K562 (cell line): ENCODE results near the gene PRR29. TPM values are rescaled to one million over a fixed set of nuclear protein-coding genes. Genes with fewer than 3 reads are reported as not detected.
"Not testable (repeated sequence)": the region's sequence is repeated elsewhere in the genome, so short reads cannot be mapped to it uniquely, and the experiment has no call there.

Source experiments
- ATAC-seq: fragments of 200-7000 bp; cut with Tn5 transposase; 3 replicates; pipeline ENCODE4 v1.9.1; 2020; ENCODE audit warnings: moderate library complexity
- BruUV-seq: library from RNA; stranded (reverse); fragments of 400-500 nt; replicated peaks from 2 replicates; lab custom pipeline; 2021; lab: Mats Ljungman, UMichigan
- CTCF ChIA-PET: fragments of 300-600 bp; formaldehyde crosslinking; extraction: SDS; loops from one replicate; lab custom pipeline; 2021; ENCODE audit warnings: low intra/inter-chr PET ratio; lab: Yijun Ruan, JAX
- POLR2A ChIA-PET: fragments of 300-600, 350-650 bp; sonication (Branson Sonifier 250); formaldehyde crosslinking; extraction: SDS; loops from one replicate; lab custom pipeline; 2021; ENCODE audit warnings: antibody characterized with exemption, inconsistent platforms; lab: Yijun Ruan, JAX
- DNase-seq, 4 experiments: peaks; one replicate each; pipeline versions ENCODE4 v3.0.0 to v3.0.0-alpha.2; 2011 to 2018; ENCODE audit warnings: low spot score in 3 of 4, mixed read lengths in 3 of 4; ENCODE audit errors: extremely low read depth in 1 of 4
- FAIRE-seq: peaks from 2 replicates; lab custom pipeline; 2011; peaks lifted over from hg19 to GRCh38; lab: Jason Lieb, UNC
- H2AFZ ChIP-seq: 2 replicates; pipeline ENCODE4 v1.6.0; 2011; ENCODE audit warnings: low read depth, low read length, control low read depth, inconsistent platforms
- H3K27ac ChIP-seq: fragments of 200-600 bp; 3 replicates; pipeline ENCODE4 v1.8.0; 2011; ENCODE audit warnings: low read depth, mild to moderate bottlenecking, control low read depth, inconsistent platforms, low read length, moderate library complexity, mixed read lengths; ENCODE audit errors: extremely low read depth
- H3K27me3 ChIP-seq, 2 experiments: fragments of 300-600 bp in 1 of 2; 2 replicates in 1 of 2; 3 replicates in 1 of 2; pipeline versions ENCODE4 v1.6.0 to v1.8.0; 2011; ENCODE audit warnings: inconsistent platforms in 2 of 2, low read length in 2 of 2, mild to moderate bottlenecking in 1 of 2, mixed read lengths in 1 of 2, moderate library complexity in 1 of 2; ENCODE audit not compliant: control insufficient read depth in 2 of 2, insufficient read depth in 2 of 2
- H3K36me3 ChIP-seq: fragments of 300-600 bp; 3 replicates; pipeline ENCODE4 v1.8.0; 2011; ENCODE audit warnings: mild to moderate bottlenecking, low read length, inconsistent platforms; ENCODE audit not compliant: control insufficient read depth, insufficient read depth
- H3K4me1 ChIP-seq, 2 experiments: fragments of 200-600 bp in 1 of 2; replicated peaks in 1 of 2; 2 replicates in 1 of 2; 3 replicates in 1 of 2; pipeline versions ENCODE4 v1.5.1 to v1.8.0; 2011; ENCODE audit warnings: inconsistent platforms in 2 of 2, low read length in 2 of 2, mild to moderate bottlenecking in 1 of 2, mixed read lengths in 1 of 2, moderate library complexity in 1 of 2; ENCODE audit not compliant: control insufficient read depth in 2 of 2, insufficient read depth in 2 of 2
- H3K4me2 ChIP-seq: 2 replicates; pipeline ENCODE4 v1.6.1; 2011; ENCODE audit warnings: low read length, control low read depth, inconsistent platforms, mixed read lengths; ENCODE audit not compliant: insufficient read depth
- H3K4me3 ChIP-seq: fragments of 200-600 bp; sonication (generic), shearing (Covaris generic); 2 replicates; pipeline ENCODE4 v1.5.1; 2016; ENCODE audit warnings: control low read depth, inconsistent platforms
- H3K79me2 ChIP-seq: fragments of 200-600 bp; 3 replicates; pipeline ENCODE4 v1.8.0; 2011; ENCODE audit warnings: low read length, inconsistent platforms; ENCODE audit not compliant: control insufficient read depth, insufficient read depth
- H3K9ac ChIP-seq, 2 experiments: 2 replicates each; pipeline versions ENCODE4 v1.6.0 to v1.6.1; 2011; ENCODE audit warnings: low read depth in 2 of 2, low read length in 2 of 2, control low read depth in 1 of 2, inconsistent platforms in 1 of 2, mild to moderate bottlenecking in 1 of 2, mixed read lengths in 1 of 2; ENCODE audit not compliant: insufficient read depth in 1 of 2
- H3K9me1 ChIP-seq: one replicate; pipeline ENCODE4 v1.6.0; 2011; ENCODE audit warnings: inconsistent platforms, mild to moderate bottlenecking, low read length, moderate library complexity; ENCODE audit not compliant: control insufficient read depth, insufficient read depth
- H3K9me3 ChIP-seq: replicated peaks from 2 replicates; pipeline ENCODE4 v1.5.1; 2011; ENCODE audit warnings: low read depth, low read length, inconsistent platforms; ENCODE audit not compliant: control insufficient read depth, insufficient read depth
- H4K20me1 ChIP-seq: replicated peaks from 2 replicates; pipeline ENCODE4 v1.6.1; 2011; ENCODE audit warnings: low read length, inconsistent platforms, mixed read lengths; ENCODE audit not compliant: control insufficient read depth, insufficient read depth
- BRD9 ChIP-seq: fragments of 450-650 bp; IDR thresholded peaks from 2 replicates; pipeline ENCODE4 v1.6.1; 2018; ENCODE audit warnings: low read depth; ENCODE audit not compliant: partially characterized antibody
- MBD2 ChIP-seq: sonication (generic); IDR thresholded peaks from 2 replicates; pipeline ENCODE4 v1.6.1; 2016; ENCODE audit warnings: low read depth, borderline replicate concordance
- NR1H2 ChIP-seq: sonication (generic); formaldehyde crosslinking; IDR thresholded peaks from 2 replicates; pipeline ENCODE4 v1.4.0; 2020; ENCODE audit warnings: mild to moderate bottlenecking, missing genetic modification reagents
- NR2C2 ChIP-seq, 2 experiments: fragments of 200-800 bp in 1 of 2; sonication (Bioruptor generic) in 1 of 2; sonication (generic) in 1 of 2; formaldehyde crosslinking in 1 of 2; IDR thresholded peaks; 2 replicates each; pipeline versions ENCODE4 v1.6.1 to v1.8.0; 2016 to 2022; ENCODE audit warnings: mild to moderate bottlenecking in 1 of 2, missing compliant biosample characterization in 1 of 2, missing genetic modification characterization in 1 of 2, missing genetic modification reagents in 1 of 2
- SMARCC2 ChIP-seq: fragments of 450-650 bp; IDR thresholded peaks from 2 replicates; pipeline ENCODE4 v1.6.1; 2017; ENCODE audit warnings: antibody characterized with exemption, moderate library complexity, mild to moderate bottlenecking, low read depth
- ZNF197 ChIP-seq: fragments of 200-800 bp; sonication (Bioruptor generic); IDR thresholded peaks from 2 replicates; pipeline ENCODE4 v1.6.1; 2016; ENCODE audit warnings: low read depth, missing genetic modification characterization, missing compliant biosample characterization
- ZNF592 ChIP-seq: fragments of 450-650 bp; IDR thresholded peaks from 2 replicates; pipeline ENCODE4 v1.6.1; 2017; ENCODE audit warnings: antibody characterized with exemption, mild to moderate bottlenecking
- ZNF644 ChIP-seq: fragments of 200-800 bp; sonication (Bioruptor generic); IDR thresholded peaks from 2 replicates; pipeline ENCODE4 v1.6.1; 2016; ENCODE audit warnings: low read depth, missing genetic modification characterization, missing compliant biosample characterization
- WGBS: fragments of 100-300 bp; shearing (Covaris generic); methylation state at CpG from one replicate; pipeline ENCODE4 v1.1.6; 2016; ENCODE audit warnings: low coverage, mixed read lengths; ENCODE audit not compliant: insufficient coverage; ENCODE audit errors: missing lambda C conversion rate; 5-methylcytosine and 5-hydroxymethylcytosine counted together
- in situ Hi-C: fragments of 300-500 bp; cut with MboI; formaldehyde crosslinking; loops from 4 replicates; pipeline ENCODE4 v1.15.0; 2018; ENCODE audit warnings: inconsistent platforms, mixed read lengths
- intact Hi-C: fragments of 100-400 bp; cut with micrococcal nuclease; formaldehyde crosslinking; loops from 2 replicates; pipeline ENCODE4 v1.14.2; 2022
- polyA plus RNA-seq, 8 experiments: library from polyadenylated mRNA; depleted of rRNA in 4 of 8; stranded (reverse) in 5 of 8; unstranded in 3 of 8; fragments of >200 nt; fragmentation: Nextera tagmentation in 2 of 8; fragmentation: Illumina TruSeq in 1 of 8; extraction: Ambion mirVana in 2 of 8; extraction: Trizol in 1 of 8; gene quantifications; 2 replicates each; pipeline versions ENCODE4 v1.2.1 to v1.2.3, GENCODE V29; 2011 to 2014; ENCODE audit warnings: inconsistent platforms in 1 of 8, missing spikeins in 1 of 8
- total RNA-seq, 7 experiments: library from RNA; depleted of rRNA in 6 of 7; stranded (reverse); fragments of >200 nt in 6 of 7; fragmentation: Illumina TruSeq in 2 of 7; extraction: Trizol in 2 of 7; gene quantifications; 2 replicates each; pipeline versions ENCODE4 v1.2.1 to v1.2.3, GENCODE V29; 2011 to 2021; ENCODE audit warnings: low replicate concordance in 1 of 7
- TF ChIP-seq, protein P1 (sequence below), 2 experiments: fragments of 200-800 bp in 1 of 2; sonication (Bioruptor generic) in 1 of 2; sonication (generic) in 1 of 2; formaldehyde crosslinking in 1 of 2; IDR thresholded peaks in 1 of 2; conservative IDR thresholded peaks in 1 of 2; 2 replicates each; pipeline versions ENCODE4 v1.5.0 to v1.6.1; 2016 to 2020; ENCODE audit warnings: missing compliant biosample characterization in 1 of 2, missing genetic modification characterization in 1 of 2, missing genetic modification reagents in 1 of 2
- TF ChIP-seq, protein P2 (sequence below): sonication (generic); formaldehyde crosslinking; IDR thresholded peaks from 2 replicates; pipeline ENCODE4 v1.9.0; 2022; ENCODE audit warnings: mild to moderate bottlenecking, missing genetic modification reagents

Gene PRR29
- total and polyA plus RNA-seq, 9 of the 15 experiments (the other 6 are each of a cell fraction or from before 2014, with no cell fraction given), result 0.08 to 0.58 (median 0.15) TPM; not detected in 5

GRCh38 chr17:64007089-64007837 lies 9.1 kb downstream of the PRR29 start:
- Histone ChIP-seq H3K27ac (peak overlapping the region; percentile 58), H3K79me2 (peaks cover 22% of the 10 kb centered on the region)
- peak in 2 of 4 experiments; percentile 49 to 75 for DNase-seq
- TF ChIP-seq MBD2 (peak; percentile 4; the same call in 1 of the 2 replicates), ZNF592 (0 out of 2 replicates have a peak, but pooled peaks have one; percentile 12), BRD9 (peak; percentile 25), ZNF197 (CRISPR knock-in tag) (0 out of 2 replicates have a peak, but pooled peaks have one; percentile 66), NR2C2 (tag; IDR thresholded peaks at IDR 0.05) (0 out of 2 replicates have a peak, but pooled peaks have one; percentile 24), NR1H2 (0 out of 2 replicates have a peak, but pooled peaks have one; percentile 39), SMARCC2 (0 out of 2 replicates have a peak, but pooled peaks have one; percentile 6), ZNF644 (tag) (peak; percentile 67; the same call in 1 of the 2 replicates)
- TF ChIP-seq, protein P1, sequence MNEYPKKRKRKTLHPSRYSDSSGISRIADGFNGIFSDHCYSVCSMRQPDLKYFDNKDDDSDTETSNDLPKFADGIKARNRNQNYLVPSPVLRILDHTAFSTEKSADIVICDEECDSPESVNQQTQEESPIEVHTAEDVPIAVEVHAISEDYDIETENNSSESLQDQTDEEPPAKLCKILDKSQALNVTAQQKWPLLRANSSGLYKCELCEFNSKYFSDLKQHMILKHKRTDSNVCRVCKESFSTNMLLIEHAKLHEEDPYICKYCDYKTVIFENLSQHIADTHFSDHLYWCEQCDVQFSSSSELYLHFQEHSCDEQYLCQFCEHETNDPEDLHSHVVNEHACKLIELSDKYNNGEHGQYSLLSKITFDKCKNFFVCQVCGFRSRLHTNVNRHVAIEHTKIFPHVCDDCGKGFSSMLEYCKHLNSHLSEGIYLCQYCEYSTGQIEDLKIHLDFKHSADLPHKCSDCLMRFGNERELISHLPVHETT (CRISPR knock-in tag; conservative IDR thresholded peaks at IDR 0.05 in 1 of 2, IDR thresholded peaks at IDR 0.05 in 1 of 2), result peak in 1 of 2 experiments; percentile 54; a peak in 1 of 4 replicates
- not testable (repeated sequence) for TF ChIP-seq NR2C2 (CRISPR knock-in tag; IDR thresholded peaks at IDR 0.05)
- TF ChIP-seq, protein P2, sequence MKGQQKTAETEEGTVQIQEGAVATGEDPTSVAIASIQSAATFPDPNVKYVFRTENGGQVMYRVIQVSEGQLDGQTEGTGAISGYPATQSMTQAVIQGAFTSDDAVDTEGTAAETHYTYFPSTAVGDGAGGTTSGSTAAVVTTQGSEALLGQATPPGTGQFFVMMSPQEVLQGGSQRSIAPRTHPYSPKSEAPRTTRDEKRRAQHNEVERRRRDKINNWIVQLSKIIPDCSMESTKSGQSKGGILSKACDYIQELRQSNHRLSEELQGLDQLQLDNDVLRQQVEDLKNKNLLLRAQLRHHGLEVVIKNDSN (CRISPR knock-in tag), result peak; percentile 4; the same call in 1 of the 2 replicates

More at GRCh38 chr17:64007089-64007837, 9.1 kb downstream of the PRR29 start:
- H4K20me1 ChIP-seq, H3K4me3 ChIP-seq, H3K9me1 ChIP-seq, H3K9me3 ChIP-seq, BruUV-seq, in situ Hi-C loops, H3K27me3 ChIP-seq, CTCF ChIA-PET, intact Hi-C loops: not testable (repeated sequence)
- 32% methylated on average over 5 of the region's 5 CpGs for WGBS
- FAIRE-seq (peak; percentile 35), ATAC-seq (peak; percentile 26)
- peak overlapping the region; percentile 87 for H3K4me2 ChIP-seq
- H2AFZ ChIP-seq, result peak overlapping the region; percentile 91
- peak overlapping the region; percentile 83 to 93 for H3K9ac ChIP-seq
- POLR2A ChIA-PET, result interaction anchor here (0.6 to 3.6 kb wide), 8 partner anchors 9 to 32 kb away, joined by 3 to 24 read pairs (median 4); partner anchors contain the start of gene PRR29
- peaks cover 19 to 48% of the 10 kb centered on the region in 2 experiments for H3K4me1 ChIP-seq
- peaks cover 31% of the 10 kb centered on the region for H3K36me3 ChIP-seq
